GM12872 (cell line): ENCODE results near the gene ANKS1A.

Experiments used
- CTCF ChIP-seq: IDR thresholded peaks from 3 replicates; pipeline ENCODE4 v1.5.1; 2011; ENCODE audit warnings: low read depth, mild to moderate bottlenecking, low read length, moderate library complexity; ENCODE audit not compliant: insufficient read depth

ANKS1A gene

GRCh38 chr6:35059596-35060345 lies 170.7 kb downstream of the ANKS1A start:
- no peak for TF ChIP-seq CTCF

GRCh38 chr6:35061102-35061615 lies 172.1 kb downstream of the ANKS1A start:
- no peak for TF ChIP-seq CTCF

GRCh38 chr6:35061651-35062410 lies 172.8 kb downstream of the ANKS1A start:
- TF ChIP-seq CTCF = no peak

GRCh38 chr6:35062676-35063574 lies 173.9 kb downstream of the ANKS1A start:
- no peak for TF ChIP-seq CTCF

- TF ChIP-seq CTCF = no peak
Measured at GRCh38 chr6:35063701-35064280, 174.7 kb downstream of the ANKS1A start.

DNA sequence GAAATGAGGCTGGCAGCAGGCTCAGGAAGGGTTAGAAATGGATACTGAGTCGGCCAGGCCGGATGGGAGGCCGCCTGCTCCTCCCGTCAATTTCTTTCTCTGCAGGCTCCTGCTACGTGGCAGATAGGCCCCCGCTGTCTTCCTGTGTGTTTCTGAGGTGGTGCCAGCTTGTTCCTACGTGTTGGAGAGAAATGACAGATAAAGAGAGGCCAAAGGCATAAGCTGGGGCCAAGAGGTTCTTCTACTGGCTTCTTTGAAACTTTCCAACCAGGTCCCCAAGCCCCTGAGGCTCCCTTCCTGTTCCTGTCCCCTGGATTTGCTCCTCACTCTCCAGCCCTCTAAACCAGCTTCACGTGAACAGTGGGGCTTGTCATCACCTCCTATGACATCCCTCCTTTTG lies 175.2 kb downstream of the ANKS1A start:
- TF ChIP-seq CTCF = no peak
